Fibroblast of skin of left quadriceps (primary cell): ENCODE results near the gene DNAH8.

Experiments used
- DNase-seq, 2 experiments: peaks; one replicate each; pipeline ENCODE4 v3.0.0-alpha.2; 2013; ENCODE audit warnings: low read depth in 2 of 2

Gene DNAH8

DNA sequence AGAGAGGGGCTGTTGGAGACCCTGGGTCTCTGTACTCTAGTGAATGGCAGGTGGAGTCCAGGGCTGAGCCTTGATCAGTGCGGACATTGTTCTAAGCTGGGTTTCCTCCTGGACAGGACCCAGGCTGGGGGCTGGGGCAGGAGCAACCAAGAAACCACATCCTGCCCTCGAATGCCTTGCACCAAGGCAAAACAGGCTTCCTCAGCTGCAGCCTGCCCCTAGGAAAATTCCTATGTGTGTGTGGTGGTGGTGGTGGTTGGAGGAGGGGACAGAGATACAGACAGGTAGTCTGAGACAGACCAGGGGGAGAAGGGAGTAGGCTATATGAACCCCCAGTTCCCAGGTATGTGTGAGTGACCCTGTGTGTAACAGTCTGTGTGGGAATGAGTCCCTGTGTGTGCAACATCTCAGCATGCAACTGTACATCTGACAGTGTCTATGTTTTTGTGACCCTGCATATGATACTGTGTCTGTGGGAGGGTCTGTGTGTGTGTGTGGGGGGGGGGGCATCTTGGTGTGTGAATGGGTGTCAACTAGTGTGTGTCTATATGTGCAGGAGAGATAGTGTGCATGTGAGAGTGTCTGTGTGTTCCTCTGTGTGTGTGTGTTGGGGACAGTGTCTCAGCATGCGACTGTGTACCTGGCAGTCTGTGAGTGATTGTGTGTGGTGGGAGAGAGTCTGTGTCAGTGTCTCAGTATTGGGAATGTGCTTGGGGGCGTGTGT is 336.4 kb downstream of the DNAH8 start:
- DNase-seq, result no peak

DNA sequence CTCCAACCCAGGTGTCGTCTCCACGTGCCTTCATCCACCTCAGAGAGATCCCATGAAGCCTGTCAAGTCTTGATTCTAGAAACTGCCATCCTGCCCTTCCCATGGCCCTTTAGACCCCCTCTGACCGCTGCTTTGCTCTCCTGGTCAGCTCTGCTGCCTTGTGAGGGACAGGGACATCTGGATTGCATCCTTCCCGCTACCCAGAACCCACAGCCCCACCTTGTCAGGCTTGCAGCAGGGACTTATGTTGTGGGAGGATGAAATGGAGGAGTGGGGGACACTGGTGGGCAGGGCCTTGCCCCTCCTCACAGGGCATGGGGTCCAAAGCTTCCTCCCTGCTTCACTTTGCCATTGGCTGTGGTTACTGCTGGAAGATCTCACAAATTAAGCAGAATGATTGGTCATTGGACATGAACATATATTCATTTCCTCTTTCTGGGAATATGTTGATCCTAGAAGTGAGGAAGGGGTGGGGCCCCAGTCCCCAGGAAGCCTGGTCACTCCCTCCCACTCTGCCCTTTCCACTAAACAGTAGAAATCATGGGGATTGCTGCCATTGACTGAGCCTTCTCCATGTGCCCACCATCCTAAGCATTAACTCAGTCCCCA is 338.0 kb downstream of the DNAH8 start:
- no peak for DNase-seq

DNA sequence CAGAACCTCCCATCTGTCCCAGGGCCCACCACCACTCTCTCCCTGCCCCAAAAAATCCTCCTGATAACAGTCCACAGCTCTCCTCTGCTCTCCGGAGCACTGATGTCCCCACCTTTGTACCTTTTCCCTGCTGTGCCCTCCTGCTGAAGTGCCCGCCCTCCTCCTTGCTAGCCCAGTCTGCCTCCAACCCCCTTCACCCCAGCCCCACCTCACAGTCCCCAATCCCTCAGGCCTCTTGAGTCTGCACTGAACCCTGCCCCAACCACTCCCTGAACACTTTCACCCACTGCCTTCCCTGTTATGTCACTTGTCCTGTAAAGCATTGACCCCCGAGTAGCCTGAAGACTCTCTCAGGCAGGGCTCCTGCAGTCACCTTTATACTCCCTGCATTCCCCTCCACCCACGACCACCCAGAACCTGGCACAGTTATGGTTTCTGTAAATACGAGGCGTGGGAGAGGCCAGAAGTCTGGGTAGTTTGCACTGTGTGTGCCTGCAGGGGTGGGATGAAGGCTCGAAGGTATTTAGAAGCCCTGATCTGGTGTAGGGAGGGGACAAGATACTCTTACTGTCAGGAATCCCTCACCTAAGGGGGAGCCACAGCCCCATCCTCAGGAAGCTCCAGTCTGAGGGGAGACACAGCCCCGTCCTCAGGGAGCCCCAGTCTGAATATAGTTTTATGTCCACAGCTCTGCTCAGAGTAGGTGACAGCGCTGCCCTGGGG is 338.9 kb downstream of the DNAH8 start:
- no peak for DNase-seq

DNA sequence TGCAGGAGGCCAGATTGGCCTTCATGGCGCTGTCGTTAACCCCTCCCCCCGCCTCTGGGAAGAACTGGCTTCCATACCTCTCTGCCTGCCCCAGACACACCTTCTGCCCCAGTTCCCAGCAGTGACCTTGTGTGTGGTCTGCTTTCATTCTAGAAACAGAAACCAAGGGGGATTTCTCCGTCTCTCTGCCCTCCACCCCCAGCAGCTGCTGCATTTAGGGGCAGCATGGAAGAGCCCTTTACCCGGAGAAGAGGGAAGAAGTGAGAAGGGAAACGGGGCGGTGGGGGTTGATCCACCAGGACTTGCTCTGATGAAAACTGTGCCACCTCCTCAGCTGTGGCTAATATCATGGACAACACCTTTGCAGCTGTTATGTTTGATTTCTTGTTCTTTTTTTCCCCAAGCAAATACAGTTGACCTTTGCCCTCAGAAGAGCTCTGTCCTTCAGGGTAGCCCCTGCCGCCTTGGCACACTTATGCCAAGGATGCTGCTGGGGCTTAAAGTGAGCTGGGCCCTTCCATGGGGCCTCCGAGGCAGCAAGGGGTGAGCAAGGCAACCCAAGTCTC is 339.5 kb downstream of the DNAH8 start:
- DNase-seq, result no peak

DNA sequence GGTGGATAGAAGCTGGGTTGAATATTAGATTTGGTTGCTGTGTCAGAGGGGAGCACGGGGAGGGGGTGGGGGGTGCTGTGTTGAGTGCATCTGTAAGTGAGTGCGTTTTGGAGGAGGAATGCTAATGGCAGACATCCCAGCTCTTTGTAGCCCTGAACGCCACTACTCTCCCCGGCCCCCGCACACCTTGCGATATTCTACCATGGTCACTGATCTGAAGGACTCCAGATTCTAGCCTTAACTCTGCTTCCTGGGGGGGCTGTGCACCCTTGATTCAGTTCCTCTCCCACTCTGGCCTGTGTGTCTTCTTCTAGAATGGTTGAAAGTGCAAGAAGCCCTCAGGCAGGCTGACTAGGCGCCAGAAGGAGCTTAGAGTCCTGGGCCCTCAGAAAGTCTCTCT is 340.6 kb downstream of the DNAH8 start:
- no peak for DNase-seq

DNA sequence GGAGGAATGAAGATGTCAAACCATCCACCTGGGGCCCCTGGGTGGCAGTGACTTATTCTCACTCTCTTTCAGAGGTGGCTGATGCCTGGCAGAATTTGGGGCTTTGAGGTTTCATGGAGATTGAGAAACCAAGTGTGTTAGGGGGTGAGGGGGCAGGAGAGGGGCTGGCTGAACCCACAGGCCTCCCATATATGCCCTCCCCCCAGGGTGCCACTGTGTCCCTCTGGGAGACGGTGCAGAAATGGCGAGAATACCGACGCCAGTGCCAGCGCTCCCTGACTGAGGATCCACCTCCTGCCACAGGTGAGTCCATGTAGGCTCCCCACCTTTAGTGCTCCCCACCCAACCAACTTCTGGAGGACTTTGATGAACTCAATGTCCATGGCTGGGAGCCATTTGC is 341.1 kb downstream of the DNAH8 start:
- DNase-seq, result no peak

DNA sequence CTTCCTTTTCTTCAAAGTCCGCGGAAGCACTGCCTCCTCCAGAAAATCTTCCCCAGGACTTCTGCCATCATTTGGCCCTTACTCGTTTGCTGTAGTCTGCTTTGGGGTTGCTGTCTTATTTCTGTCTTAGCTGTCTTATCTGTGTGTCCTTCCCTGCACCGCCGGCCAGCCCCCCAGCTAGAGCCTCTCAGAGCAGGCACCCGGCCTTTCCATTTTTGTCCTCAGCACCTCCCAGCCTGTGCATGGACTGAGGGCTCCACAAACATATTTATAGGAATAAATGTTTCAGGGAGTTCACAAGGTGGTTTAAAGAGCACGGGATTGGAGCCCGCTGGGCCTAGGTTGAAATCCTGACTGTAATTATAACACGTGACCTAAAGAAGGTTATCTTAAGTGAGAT is 341.6 kb downstream of the DNAH8 start:
- no peak for DNase-seq

DNA sequence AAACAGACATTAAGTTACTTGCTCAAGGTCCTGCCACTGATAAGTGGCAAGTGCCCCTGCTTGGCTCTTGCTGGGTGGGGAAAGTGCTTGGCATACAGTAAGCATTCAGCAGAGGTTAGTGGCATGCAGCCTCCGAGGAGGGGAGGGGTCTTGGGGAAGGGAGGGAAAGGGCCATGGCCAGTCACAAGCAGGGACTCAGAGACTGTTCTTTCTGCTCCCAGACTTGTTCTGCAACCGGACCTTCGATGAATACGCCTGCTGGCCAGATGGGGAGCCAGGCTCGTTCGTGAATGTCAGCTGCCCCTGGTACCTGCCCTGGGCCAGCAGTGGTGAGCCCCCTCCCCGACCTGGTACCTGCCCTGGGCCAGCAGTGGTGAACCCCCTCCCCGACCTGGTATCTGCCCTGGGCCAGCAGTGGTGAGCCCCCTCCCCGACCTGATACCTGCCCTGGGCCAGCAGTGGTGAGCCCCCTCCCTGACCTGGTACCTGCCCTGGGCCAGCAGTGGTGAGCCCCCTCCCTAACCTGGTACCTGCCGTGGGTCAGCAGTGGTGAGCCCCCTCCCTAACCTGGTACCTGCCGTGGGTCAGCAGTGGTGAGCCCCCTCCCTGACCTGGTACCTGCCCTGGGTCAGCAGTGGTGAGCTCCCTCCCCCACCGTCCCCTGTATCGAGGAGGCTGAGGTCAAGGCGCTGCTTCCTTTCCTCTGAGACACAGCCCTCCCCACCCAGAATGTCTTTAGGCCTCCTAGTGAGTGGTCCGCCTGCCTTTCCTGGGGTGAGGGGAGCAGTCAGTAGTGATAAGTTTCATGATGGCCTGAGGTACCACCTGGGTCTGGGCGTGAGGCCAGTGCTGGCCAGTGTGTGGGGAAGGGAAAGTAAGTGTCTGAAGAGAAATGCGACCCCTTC is 342.4 kb downstream of the DNAH8 start:
- no peak for DNase-seq

DNA sequence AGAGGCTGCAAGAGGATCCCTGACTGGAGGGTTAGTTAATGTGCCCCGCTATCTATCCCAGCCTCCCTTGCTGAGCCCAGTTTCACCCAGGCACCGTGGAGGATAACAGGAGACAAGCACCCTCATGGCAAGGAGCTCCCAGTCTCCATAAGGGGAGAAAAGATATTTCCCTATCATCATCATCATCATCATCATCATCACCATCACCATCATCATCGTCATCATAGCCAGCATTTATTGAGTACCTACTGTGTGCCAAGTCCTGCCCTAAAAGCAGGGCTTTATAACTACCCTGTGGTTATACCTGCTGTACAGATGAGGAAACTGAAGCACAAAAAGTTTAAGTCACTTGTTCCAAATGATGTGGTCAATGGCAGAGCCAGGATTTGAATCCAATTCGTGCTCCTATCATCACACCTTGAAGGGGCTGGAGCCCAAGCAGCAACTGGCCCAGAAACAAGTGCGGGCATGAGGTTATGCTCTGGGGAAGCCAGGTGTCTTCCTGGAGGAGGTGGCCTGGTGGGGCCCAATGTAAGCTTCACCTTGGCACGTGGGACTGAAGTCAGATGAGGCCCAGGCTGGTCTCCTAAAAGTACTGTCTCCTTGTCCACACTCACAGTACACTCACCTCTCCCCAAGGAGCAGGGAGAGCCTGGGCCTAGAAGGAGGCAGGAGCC is 343.5 kb downstream of the DNAH8 start:
- DNase-seq, result no peak

DNA sequence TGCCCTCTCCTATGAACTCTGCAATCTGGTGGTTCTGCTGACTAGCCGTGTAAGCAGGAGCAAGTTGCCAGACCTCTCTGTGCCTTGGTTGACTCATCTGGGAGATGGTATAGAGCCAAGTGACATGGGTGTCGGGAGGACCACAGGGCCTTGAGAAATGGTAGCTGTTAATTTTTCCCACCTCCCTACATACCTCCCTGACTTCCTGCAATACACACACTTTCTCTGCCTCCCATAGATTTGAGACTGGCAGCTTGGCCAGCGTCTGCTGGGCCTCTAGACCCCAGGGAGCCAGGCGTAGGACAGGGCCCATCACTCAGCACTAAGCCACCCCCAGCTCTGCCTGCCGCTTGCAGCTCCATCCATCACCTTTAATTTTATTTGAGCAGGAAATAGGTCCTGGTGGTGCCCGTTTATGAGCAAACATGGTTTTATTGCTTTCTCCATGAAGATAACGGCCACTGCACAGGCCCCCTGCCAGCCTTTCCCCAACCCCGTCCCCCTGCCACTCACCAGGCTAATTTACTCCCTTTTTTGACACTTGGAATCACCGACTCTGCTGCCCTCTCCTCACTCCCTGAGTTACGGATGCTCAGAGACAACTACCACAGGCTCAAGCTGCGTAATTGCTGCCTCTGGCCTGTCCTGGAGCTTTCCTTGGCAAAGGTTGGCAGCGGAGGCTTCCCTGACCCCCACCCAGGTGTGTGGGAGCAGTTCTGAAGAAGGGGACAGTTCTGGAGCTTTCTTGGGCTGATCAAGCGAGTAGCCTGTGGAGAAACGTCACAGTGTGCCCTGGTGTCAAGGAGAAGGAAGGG is 344.6 kb downstream of the DNAH8 start:
- no peak for DNase-seq

DNA sequence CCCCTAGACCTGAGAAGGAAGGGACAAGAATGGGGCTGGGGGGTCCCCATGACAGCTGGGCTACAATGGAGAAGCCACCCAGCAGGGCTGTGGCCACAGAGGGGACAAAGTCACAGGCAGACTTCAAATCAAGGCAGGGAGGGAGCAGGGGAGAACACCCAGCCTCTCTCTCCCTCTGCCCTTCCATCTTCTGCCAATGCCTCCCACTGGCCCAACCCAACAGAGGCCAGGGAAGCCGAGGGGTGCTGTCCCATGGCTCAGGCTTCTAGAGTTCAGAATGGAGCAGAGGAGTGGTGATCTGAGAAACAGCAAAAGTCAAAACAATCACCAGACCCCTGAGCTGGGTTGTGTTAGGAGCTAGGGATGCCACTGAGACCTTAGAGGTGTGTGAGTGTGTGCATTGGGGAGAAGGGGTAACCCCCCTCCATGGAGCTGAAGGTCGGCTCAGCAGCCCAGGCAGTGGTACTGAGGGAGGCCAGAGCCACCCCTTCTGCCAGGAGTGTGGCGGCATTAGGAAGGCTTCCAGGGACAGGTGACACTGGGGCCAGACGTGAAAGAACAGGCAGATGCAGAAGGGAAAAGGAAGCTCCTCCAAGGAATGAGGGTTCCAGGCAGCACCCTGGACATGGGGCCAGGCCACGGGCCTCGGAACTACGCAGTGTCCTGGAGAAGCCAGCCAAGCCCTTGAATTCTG is 345.5 kb downstream of the DNAH8 start:
- no peak for DNase-seq

DNA sequence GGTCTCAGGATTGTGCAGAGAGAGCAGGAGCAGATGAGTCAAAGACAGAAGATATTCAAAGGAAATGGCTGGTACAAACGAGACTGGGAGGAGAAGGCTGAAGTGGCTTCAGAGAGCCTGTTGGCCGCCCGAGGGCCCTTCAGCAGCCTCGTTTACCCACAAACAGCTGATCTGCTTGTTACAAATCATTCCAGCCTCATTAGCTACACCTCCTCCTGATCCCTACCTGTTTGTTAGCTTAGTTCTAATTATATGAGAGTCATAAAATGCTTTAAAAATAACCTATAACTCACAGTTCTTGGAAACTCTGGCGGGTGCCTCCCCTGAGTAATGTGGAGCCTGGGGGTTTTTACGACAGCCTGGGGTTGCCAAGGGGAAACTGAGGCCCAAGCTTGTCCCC is 346.1 kb downstream of the DNAH8 start:
- no peak for DNase-seq

DNA sequence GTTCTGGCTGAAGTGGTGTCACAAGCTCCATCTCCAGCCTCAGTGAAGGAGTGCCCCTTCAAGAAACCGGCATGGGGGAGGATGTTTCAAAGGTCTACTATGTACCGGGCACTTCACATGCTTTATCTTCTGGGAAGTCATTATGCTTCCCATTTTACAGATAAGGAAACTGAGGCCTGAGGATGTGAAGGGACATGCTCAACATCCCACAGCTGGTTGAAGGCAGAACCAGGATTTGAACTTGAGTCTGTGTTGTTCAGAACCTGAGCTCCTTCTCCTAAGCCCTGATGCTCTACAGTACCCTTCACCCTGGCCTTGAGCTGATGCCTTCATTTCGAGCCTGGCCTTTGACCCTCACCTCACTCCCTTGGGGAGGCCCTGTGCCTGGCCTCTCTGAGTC is 346.5 kb downstream of the DNAH8 start:
- DNase-seq, result no peak

DNA sequence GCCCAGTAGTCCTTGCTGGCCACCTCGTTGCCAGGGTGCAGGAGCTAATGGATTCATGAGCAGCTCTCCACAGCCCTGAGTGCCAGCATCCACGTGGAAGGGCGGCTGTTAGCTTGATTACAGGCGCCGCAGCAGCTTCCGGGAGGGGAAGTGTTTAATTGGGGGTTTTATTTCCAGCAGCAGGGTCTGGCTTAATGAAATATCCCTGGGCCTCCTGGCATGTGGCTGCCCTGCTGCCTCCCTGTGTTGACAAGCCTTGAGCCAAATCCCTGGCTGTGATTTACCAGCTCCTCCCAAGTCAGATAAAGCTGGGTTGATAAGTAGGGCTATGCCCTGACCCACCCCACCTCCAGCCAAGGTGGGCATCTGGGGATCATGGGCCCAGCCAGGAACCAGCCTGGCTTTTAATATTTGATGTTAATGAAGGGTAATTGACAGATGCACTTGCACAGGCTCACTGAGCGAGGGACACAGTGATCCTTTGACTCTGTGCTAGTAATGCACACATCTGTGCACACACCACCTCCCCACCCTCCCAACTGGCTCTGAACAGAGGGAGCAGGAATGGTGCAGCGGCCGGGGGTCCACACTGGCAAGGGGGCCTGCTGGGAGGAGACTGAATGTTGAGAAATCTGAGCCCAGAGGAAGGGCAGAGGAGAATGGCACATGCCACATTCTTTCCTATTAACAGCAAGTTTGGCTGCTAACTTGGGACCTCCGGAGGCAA is 347.1 kb downstream of the DNAH8 start:
- no peak for DNase-seq

DNA sequence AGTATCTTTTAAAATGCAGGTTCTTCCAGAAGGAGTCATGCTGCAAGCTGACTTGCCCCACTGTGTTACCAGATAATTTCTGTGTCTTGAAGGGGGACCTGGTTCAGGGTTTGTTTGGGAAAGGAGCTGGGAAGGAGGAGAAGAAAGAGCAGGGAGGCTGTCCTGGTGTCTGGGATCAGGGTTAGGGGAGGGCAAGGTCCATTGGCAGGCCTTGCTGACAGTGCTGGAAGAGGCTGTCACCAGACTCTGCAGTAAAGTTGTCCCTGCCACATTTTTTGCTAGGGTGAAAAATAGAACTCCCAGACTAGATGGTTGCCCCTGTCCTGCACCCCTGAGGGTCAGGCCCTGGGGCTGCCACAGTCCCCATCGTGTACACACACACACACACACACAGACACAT is 348.4 kb downstream of the DNAH8 start:
- DNase-seq, result no peak

DNA sequence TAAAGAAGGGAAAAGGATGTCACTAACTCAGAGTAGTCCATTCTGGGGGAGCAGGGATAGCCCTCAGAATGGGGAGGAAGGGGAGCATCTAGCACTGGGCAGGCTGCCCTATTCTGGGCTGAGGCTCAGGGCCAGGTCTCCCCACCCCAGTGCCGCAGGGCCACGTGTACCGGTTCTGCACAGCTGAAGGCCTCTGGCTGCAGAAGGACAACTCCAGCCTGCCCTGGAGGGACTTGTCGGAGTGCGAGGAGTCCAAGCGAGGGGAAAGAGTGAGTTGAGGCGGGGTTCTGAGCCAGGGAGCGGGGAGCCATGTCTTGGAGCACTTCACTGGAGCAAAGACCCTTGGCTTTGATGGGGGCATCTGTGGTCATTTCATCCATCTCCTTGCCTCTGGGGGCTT is 350.4 kb downstream of the DNAH8 start:
- no peak for DNase-seq

DNA sequence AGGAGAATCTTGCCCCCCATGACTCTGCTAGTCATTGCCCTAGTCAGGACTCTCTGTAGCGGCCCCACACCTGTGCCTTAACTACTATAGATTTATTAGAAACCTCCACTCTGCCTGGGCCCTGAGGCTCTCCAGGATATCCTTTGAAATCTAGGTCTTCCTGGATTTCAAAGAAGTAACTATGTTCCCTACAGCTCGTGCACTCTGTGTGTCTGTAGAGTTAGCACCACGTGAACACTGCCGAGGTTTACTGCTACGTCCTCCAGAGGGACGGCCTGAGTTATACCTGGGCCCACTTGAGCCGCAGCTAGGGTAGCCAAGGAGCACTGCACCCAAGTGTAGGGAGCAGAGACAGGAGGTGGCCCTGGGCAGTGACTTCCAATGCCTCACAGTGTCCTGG is 353.3 kb downstream of the DNAH8 start:
- DNase-seq, result no peak

DNA sequence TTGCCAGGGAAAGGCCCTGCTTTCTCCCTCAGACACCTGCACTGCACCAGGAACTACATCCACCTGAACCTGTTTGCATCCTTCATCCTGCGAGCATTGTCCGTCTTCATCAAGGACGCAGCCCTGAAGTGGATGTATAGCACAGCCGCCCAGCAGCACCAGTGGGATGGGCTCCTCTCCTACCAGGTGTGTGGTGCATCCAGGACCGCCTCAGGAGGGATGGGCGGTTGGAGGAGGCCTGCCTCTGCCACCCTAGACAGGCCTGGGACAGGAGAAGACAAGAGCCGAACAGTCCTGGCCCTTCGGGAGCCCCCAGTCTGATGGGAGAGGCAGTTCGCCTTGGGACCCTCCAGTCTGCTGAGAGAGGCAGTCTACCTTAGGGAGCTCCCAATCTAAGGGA is 357.7 kb downstream of the DNAH8 start:
- no peak for DNase-seq
